Daoy (cell line): Measurements from ENCODE around the gene GRWD1. TPM values are rescaled to one million over a fixed set of nuclear protein-coding genes. Genes with fewer than 3 reads are reported as not detected.

Experiments
- DNase-seq: peaks from one replicate; pipeline ENCODE4 v3.0.0-alpha.2; 2015; ENCODE audit warnings: low read depth
- total RNA-seq: library from RNA; depleted of rRNA; stranded (reverse); fragments of >200 nt; shearing (Covaris generic); gene quantifications from 2 replicates; pipeline ENCODE4 v1.2.3, GENCODE V29; 2014; rRNA removed

Gene GRWD1
- total RNA-seq = 108 and 129 TPM in 2 replicates

DNA sequence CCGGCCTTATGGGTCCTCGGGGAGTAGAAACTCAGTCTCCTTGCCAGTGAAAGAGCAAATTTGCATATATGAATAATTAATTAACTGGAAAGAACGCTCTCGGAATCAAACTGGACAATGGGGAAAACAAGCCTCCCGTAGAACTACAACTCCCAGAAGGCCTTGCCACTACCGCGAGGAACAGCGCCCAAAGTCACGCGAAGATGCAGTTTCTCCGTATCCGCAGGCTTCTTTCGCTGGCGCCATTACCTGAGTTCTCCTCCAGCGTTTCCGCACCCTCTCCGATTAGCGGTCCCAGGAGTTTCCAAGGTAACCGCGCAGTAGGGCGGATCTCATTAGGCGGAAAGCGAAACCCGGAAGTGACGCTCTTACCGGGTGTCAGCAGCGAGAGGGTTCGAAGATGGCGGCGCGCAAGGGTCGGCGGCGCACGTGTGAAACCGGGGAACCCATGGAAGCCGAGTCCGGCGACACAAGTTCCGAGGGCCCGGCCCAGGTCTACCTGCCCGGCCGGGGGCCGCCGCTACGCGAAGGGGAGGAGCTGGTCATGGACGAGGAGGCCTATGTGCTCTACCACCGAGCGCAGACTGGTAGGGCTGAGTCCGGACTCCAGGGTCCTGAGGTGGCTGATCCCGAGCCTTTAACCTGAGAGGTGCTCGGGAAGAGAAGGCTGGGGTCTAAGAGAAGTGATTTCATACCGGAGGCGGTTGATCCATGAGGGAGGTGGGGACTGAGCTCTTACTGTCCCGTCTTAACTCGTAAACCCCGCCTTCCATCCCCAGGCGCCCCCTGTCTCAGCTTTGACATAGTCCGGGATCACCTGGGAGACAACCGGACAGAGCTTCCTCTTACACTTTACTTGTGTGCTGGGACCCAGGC, at the start of gene GRWD1:
GRWD1 (plus strand) TSS at position 378 of the 876 bp plus-strand sequence; CDS start at position 401, 23 bp downstream.
- peak; percentile 98 for DNase-seq

GRCh38 chr19:48396016-48396823, 49.6 kb upstream of the GRWD1 start:
- no peak for DNase-seq

DNA sequence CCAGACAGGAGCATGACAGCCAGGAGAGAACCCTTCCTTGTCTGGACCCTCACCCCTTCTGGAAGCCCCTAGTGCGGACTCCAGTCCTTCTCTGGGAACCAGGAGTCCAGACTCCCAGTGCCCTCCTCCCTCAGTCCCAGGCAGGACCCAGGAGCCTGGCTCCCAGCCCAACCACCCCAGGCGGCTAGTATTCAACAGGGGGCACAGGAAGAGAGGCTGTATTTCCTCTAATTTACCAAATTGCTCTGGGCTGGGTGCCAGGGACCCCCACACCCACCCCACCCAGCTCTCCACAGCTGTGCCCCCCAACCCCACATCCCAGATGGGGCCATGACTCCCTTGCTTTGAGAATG, 49.0 kb upstream of the GRWD1 start:
- DNase-seq = no peak

GRCh38 chr19:48397263-48398101, 48.3 kb upstream of the GRWD1 start:
- no peak for DNase-seq

- no peak for DNase-seq
Observed at GRCh38 chr19:48398102-48398374, 47.7 kb upstream of the GRWD1 start.

DNA sequence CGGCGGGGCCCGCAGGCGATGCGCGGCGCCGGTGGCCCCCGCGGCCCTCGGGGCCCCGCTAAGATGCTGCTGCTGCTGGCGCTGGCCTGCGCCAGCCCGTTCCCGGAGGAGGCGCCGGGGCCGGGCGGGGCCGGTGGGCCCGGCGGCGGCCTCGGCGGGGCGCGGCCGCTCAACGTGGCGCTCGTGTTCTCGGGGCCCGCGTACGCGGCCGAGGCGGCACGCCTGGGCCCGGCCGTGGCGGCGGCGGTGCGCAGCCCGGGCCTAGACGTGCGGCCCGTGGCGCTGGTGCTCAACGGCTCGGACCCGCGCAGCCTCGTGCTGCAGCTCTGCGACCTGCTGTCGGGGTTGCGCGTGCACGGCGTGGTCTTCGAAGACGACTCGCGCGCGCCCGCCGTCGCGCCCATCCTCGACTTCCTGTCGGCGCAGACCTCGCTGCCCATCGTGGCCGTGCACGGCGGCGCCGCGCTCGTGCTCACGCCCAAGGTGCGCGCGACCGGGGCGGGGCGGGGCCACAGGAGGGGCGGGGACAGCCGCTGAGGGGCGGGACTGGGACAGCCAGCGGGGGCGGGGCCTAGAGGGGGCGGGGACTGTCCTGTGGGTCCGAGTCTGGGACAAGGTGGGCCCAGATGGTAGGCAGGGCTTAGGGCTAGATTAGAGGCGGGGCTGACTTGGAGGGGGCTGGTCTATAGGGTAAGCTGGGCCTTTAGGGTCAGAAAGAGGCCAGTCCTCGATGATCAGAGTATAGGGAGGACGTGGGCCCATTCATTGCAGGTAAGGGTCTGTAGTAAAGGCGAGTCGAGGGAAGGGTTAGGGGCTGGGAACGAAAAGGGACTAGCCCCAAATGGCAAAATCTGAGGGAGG, 47.2 kb upstream of the GRWD1 start:
- peak; percentile 71 for DNase-seq

GRCh38 chr19:48400018-48400742, 45.6 kb upstream of the GRWD1 start:
- peak; percentile 74 for DNase-seq

- no peak for DNase-seq
Observed at GRCh38 chr19:48401287-48401686, 44.5 kb upstream of the GRWD1 start.

GRCh38 chr19:48403606-48404005, 42.2 kb upstream of the GRWD1 start:
- peak; percentile 78 for DNase-seq

DNA sequence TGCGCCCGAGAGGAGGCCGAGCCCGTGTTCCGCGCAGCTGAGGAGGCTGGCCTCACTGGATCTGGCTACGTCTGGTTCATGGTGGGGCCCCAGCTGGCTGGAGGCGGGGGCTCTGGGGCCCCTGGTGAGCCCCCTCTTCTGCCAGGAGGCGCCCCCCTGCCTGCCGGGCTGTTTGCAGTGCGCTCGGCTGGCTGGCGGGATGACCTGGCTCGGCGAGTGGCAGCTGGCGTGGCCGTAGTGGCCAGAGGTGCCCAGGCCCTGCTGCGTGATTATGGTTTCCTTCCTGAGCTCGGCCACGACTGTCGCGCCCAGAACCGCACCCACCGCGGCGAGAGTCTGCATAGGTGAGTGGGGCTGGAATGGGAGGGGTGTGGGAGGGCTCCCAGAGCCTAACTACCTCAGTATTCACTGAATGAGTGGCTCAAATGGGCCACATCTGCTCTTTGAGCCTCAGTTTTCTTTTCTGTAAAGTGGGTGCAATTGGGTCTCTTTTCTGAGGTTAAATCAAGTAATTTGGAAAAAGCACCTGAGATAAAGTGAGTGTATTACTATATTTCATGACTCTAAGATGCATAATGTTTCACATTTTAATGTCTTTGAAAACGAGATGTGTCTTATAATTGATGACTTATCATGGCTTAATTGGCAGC, 40.6 kb upstream of the GRWD1 start:
- DNase-seq = no peak

- no peak for DNase-seq
Observed at GRCh38 chr19:48405850-48406249, 39.9 kb upstream of the GRWD1 start.

DNA sequence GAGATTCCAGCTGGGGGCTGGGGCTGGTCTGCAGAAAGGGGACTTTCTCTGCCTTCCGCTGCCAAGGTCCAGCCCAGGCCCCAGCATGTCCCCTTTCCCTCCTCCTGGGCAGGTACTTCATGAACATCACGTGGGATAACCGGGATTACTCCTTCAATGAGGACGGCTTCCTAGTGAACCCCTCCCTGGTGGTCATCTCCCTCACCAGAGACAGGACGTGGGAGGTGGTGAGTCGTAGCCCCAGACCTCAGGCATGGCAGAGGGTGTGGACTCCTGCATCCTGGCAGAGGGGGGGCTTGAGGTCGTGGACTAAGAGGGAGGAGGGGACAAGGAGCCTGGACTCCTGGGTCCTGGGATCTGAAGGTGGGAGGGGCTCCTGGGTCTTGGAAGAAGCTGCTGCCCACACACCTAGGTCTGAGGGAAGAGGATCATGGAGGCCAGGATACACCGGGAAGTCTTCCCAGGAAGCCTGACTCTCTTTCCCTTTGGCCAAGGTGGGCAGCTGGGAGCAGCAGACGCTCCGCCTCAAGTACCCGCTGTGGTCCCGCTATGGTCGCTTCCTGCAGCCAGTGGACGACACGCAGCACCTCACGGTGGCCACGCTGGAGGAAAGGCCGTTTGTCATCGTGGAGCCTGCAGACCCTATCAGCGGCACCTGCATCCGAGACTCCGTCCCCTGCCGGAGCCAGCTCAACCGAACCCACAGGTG, 31.8 kb upstream of the GRWD1 start:
- peak; percentile 57 for DNase-seq

- DNase-seq = peak; percentile 83
Observed at GRCh38 chr19:48415395-48415794, 30.4 kb upstream of the GRWD1 start.

DNA sequence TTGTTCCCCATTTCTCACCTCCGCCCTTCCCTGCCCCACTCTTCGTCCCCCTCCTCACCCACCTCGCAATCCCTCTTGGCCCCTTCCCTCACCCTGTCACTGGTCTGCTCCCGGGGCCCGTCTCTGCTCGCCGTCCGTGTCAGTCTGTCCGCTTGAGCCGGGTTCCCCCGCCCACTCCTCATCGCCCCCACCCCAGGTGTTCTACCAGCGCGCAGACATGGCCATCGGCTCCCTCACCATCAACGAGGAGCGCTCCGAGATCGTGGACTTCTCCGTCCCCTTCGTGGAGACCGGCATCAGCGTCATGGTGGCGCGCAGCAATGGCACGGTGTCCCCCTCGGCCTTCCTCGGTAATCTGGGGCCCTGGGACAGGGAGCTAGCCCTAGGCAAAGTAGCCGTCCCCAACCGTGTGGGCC, 30.0 kb upstream of the GRWD1 start:
- DNase-seq = no peak

DNA sequence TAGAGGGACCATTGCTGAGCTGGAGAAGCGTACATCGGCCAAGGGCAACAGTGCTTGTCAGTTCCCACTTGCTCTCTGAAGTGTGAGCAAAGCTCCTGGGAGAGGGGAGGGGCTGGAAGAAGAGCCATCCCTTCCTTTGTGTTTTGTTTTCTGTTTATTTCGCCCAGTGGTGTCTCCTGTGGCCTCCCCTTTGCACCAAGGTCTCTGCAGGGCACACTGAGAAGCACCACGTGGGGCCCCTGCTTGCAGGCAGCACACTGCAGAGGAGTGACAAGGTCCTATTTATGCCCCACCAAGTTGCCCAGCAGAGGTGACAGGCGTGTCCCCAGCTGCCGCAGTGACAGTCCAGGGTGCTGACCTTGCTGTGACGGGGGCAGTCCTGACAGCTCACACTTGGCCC, 28.4 kb upstream of the GRWD1 start:
- DNase-seq = no peak

GRCh38 chr19:48418317-48419064, 27.3 kb upstream of the GRWD1 start:
- peak; percentile 81 for DNase-seq

DNA sequence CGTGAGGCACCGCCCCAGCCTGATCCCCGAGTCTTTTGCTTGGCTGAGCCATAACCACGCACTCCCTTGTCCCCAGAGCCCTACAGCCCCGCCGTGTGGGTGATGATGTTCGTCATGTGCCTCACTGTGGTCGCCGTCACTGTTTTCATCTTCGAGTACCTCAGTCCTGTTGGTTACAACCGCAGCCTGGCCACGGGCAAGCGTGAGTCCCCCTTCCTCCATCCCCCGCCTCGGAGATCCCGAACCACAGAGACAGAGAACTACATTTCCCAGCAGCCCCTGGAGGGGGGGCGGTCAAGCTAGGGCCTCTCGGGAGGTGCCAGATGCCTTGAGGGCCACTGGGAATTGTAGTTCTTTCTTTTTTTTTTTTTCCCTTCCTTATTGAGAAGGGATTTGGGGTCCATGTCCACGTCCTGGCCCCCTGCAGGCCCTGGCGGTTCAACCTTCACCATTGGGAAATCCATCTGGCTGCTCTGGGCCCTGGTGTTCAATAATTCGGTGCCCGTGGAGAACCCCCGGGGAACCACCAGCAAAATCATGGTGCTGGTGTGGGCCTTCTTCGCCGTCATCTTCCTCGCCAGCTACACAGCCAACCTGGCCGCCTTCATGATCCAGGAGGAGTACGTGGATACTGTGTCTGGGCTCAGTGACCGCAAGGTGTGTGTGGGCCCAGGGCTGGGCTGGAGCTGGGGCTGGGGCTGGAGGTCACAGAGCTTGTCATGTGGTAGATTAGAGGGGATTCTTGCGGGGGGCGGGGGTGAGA, 26.4 kb upstream of the GRWD1 start:
- peak; percentile 79 for DNase-seq

DNA sequence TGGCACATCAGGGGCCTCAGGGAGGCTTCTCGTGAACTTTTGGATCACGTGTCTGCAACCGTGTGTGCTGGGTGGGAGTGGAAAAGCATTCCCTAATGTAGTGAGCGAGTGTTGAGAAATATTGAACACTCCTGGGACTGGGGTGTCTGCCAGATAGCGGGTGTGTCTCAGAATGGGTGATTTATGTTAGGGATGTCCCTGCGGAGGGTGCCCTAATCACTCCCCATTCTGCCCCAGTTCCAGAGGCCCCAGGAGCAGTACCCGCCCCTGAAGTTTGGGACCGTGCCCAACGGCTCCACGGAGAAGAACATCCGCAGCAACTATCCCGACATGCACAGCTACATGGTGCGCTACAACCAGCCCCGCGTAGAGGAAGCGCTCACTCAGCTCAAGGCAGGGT, 24.2 kb upstream of the GRWD1 start:
- DNase-seq = no peak
